ENCODE measurements around the gene EFHC1.

The EFHC1 gene

GRCh38 chr6:52535711-52536423 lies 115.7 kb downstream of the EFHC1 start:
- H3K9ac ChIP-seq (ENCODE audit: low read length) = no peak overlapping the region
- H3K36me3 ChIP-seq (ENCODE audit: control insufficient read depth, insufficient read depth, low read length, severe bottlenecking) = peaks cover 36% of the 10 kb centered on the region
- no peak for DNase-seq (ENCODE audit: low read depth)
- peaks cover 44% of the 10 kb centered on the region for H3K4me1 ChIP-seq (ENCODE audit: control insufficient read depth, insufficient read depth, low read length)
- no peak overlapping the region for H3K4me3 ChIP-seq (ENCODE audit: low read length)
- no peaks in the 10 kb centered on the region for H3K9me3 ChIP-seq (ENCODE audit: control insufficient read depth, low read length)
- no peaks in the 10 kb centered on the region for H3K27me3 ChIP-seq (replicated peaks; ENCODE audit: control insufficient read depth, insufficient read depth, low read length)

- peaks cover 49% of the 10 kb centered on the region for H3K4me1 ChIP-seq (ENCODE audit: control insufficient read depth, insufficient read depth, low read length)
These were observed 116.3 kb downstream of the EFHC1 start for GRCh38 chr6:52536424-52536916.

GRCh38 chr6:52537001-52537753 lies 117.0 kb downstream of the EFHC1 start:
- Histone ChIP-seq H3K4me3 (ENCODE audit: low read length) (no peak overlapping the region), H3K9me3 (ENCODE audit: control insufficient read depth, low read length) (no peaks in the 10 kb centered on the region), H3K27me3 (replicated peaks; ENCODE audit: control insufficient read depth, insufficient read depth, low read length) (no peaks in the 10 kb centered on the region), H3K9ac (ENCODE audit: low read length) (peak overlapping the region; percentile 6), H3K36me3 (ENCODE audit: control insufficient read depth, insufficient read depth, low read length, severe bottlenecking) (peaks cover 31% of the 10 kb centered on the region), H3K4me1 (ENCODE audit: control insufficient read depth, insufficient read depth, low read length) (peaks cover 56% of the 10 kb centered on the region)
- no peak for DNase-seq (ENCODE audit: low read depth)

More at GRCh38 chr6:52536424-52536916, 116.3 kb downstream of the EFHC1 start:
- DNase-seq (ENCODE audit: low read depth) = no peak
- Histone ChIP-seq H3K36me3 (ENCODE audit: control insufficient read depth, insufficient read depth, low read length, severe bottlenecking) (peaks cover 38% of the 10 kb centered on the region), H3K9me3 (ENCODE audit: control insufficient read depth, low read length) (no peaks in the 10 kb centered on the region), H3K4me3 (ENCODE audit: low read length) (no peak overlapping the region), H3K9ac (ENCODE audit: low read length) (no peak overlapping the region), H3K27me3 (replicated peaks; ENCODE audit: control insufficient read depth, insufficient read depth, low read length) (no peaks in the 10 kb centered on the region)

DNA sequence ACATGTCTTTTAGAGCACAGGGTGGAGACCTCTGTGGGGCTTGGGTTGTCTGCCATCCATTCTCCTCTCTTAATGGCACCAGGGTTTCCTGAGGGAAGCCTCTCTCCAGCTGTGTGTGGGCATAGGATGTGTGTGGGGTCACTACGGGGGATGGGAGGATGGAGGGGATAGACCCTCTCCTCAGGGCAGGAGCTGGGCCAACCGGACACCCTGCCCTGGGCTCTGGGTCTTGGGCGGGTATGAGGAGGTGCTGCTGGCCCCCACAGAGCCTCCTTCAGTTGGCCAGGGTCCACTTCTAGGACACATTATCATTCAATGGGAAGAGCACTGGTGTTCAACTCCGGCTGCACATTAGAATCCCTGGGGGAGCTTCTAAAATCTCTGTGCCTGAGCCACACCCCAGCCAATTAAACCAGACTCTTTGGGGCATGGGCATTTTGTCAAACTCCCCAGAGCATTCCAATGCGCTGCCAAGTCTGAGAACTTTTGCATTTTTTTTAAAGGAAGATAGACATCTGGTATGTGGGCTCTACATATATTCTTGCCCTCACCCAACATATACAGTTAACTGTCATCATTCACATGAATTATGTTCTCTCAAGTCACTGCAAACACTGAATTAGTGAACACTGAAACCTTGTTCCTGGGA lies 118.2 kb downstream of the EFHC1 start:
- peak; percentile 62 for DNase-seq (ENCODE audit: low read depth)
- H3K9ac ChIP-seq (ENCODE audit: low read length) = peak overlapping the region; percentile 58
- H3K27me3 ChIP-seq (replicated peaks; ENCODE audit: control insufficient read depth, insufficient read depth, low read length) = no peaks in the 10 kb centered on the region
- H3K4me1 ChIP-seq (ENCODE audit: control insufficient read depth, insufficient read depth, low read length) = peaks cover 66% of the 10 kb centered on the region
- no peak overlapping the region for H3K4me3 ChIP-seq (ENCODE audit: low read length)
- H3K36me3 ChIP-seq (ENCODE audit: control insufficient read depth, insufficient read depth, low read length, severe bottlenecking) = peaks cover 26% of the 10 kb centered on the region
- H3K9me3 ChIP-seq (ENCODE audit: control insufficient read depth, low read length) = no peaks in the 10 kb centered on the region

DNA sequence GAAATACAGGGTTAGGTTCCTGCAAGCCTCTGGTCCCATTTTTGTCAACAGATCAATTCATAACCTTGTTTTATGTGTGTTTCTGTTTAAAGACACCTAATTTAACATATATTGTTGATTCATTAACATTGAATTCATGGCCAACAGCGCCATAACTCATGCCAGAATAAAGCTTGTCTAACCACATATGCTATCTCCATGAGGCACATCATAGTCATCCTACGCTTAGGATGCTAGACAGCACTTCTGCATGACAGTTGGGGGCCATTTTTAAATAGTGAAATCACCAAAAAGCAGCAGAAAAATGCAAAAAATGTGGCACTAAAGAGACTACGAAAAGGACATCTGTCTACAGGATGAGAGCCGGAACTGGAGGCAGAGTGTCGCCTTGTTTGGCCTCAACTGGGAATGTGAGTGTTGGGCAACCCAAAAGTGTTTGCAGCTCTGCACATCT lies 118.8 kb downstream of the EFHC1 start:
- Histone ChIP-seq H3K9me3 (ENCODE audit: control insufficient read depth, low read length) (no peaks in the 10 kb centered on the region), H3K36me3 (ENCODE audit: control insufficient read depth, insufficient read depth, low read length, severe bottlenecking) (peaks cover 23% of the 10 kb centered on the region), H3K4me1 (ENCODE audit: control insufficient read depth, insufficient read depth, low read length) (peaks cover 71% of the 10 kb centered on the region), H3K27me3 (replicated peaks; ENCODE audit: control insufficient read depth, insufficient read depth, low read length) (no peaks in the 10 kb centered on the region), H3K9ac (ENCODE audit: low read length) (peak overlapping the region; percentile 58), H3K4me3 (ENCODE audit: low read length) (peak overlapping the region; percentile 28)
- peak; percentile 57 for DNase-seq (ENCODE audit: low read depth)

DNA sequence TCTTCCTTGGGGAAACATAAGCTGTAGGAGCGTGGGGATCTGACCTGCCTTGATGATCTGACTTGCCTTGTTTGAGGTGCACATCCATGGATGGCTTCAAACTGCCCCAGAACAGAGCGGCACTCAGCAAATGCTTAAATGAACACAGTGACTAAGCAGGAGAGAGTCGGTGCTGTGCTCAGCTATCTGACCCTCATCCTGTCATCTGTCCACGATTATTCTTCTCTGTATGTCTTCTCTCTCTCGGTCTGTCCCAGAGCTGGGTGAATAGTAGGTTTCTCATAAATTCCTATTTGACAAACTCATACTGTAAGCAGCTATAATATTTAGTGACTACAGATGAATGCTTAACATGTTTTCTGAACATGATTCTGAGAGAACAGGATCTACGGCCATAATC lies 119.5 kb downstream of the EFHC1 start:
- Histone ChIP-seq H3K27me3 (replicated peaks; ENCODE audit: control insufficient read depth, insufficient read depth, low read length) (no peaks in the 10 kb centered on the region), H3K4me1 (ENCODE audit: control insufficient read depth, insufficient read depth, low read length) (peaks cover 77% of the 10 kb centered on the region), H3K36me3 (ENCODE audit: control insufficient read depth, insufficient read depth, low read length, severe bottlenecking) (peaks cover 17% of the 10 kb centered on the region), H3K9ac (ENCODE audit: low read length) (peak overlapping the region; percentile 58), H3K4me3 (ENCODE audit: low read length) (peak overlapping the region; percentile 28), H3K9me3 (ENCODE audit: control insufficient read depth, low read length) (no peaks in the 10 kb centered on the region)
- DNase-seq (ENCODE audit: low read depth) = peak; percentile 67

DNA sequence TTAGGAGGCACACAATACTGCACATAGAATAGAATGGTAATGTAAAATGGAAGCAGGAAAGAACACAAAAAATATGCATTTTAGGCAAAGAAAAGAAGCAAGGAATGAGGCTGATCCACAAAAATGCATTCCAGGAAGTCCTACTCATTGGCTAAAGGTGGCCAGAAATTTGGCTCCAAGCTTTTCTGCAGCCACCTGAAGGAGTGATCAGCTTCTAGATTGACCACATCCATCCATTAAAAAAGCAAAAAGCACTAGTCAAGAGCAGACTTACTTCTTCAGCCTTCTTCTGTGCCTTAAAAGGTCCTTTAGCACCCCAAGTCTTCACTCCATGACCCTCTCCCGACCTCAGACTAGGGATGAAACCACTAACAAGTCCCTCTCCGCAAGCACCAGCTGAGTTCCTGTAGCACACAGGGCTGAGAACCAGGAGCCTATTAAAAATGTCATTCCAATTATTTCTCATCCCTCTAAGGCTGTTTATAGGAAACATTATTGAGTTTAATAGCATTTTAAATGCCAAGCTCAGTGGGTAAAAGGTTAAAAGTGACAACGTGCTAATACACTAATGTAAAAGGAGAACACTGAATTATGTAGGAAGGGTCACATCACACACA lies 120.3 kb downstream of the EFHC1 start:
- H3K9ac ChIP-seq (ENCODE audit: low read length) = peak overlapping the region; percentile 58
- H3K4me1 ChIP-seq (ENCODE audit: control insufficient read depth, insufficient read depth, low read length) = peaks cover 85% of the 10 kb centered on the region
- H3K27me3 ChIP-seq (replicated peaks; ENCODE audit: control insufficient read depth, insufficient read depth, low read length) = no peaks in the 10 kb centered on the region
- DNase-seq (ENCODE audit: low read depth) = no peak
- no peaks in the 10 kb centered on the region for H3K9me3 ChIP-seq (ENCODE audit: control insufficient read depth, low read length)
- peak overlapping the region; percentile 28 for H3K4me3 ChIP-seq (ENCODE audit: low read length)
- H3K36me3 ChIP-seq (ENCODE audit: control insufficient read depth, insufficient read depth, low read length, severe bottlenecking) = peaks cover 9% of the 10 kb centered on the region

- H3K9me3 ChIP-seq (ENCODE audit: control insufficient read depth, low read length) = no peaks in the 10 kb centered on the region
- H3K36me3 ChIP-seq (ENCODE audit: control insufficient read depth, insufficient read depth, low read length, severe bottlenecking) = peaks cover 7% of the 10 kb centered on the region
- H3K4me3 ChIP-seq (ENCODE audit: low read length) = no peak overlapping the region
- H3K27me3 ChIP-seq (replicated peaks; ENCODE audit: control insufficient read depth, insufficient read depth, low read length) = no peaks in the 10 kb centered on the region
- H3K4me1 ChIP-seq (ENCODE audit: control insufficient read depth, insufficient read depth, low read length) = peaks cover 90% of the 10 kb centered on the region
- DNase-seq (ENCODE audit: low read depth) = no peak
- H3K9ac ChIP-seq (ENCODE audit: low read length) = peak overlapping the region; percentile 58
These were observed 121.0 kb downstream of the EFHC1 start for GRCh38 chr6:52541135-52541534.

DNA sequence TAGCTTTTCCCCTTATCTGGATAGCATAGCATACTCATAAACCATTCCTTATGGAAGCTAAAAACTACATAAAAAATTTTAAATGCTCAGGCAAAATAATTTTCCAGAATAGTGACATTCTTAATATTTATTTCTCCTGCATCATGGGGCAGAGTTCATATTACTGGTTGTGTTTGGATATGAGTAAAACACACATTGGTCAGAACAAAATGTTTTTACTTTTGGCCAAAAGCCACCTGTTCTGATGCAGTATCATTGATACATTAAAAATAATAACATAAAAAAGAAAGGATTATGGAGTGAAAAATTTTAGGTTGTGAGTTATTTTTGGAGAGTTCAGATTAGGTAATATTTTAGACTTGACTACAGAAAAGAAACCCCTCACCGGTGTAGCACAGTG lies 123.1 kb downstream of the EFHC1 start:
- H3K9me3 ChIP-seq (ENCODE audit: control insufficient read depth, low read length) = no peaks in the 10 kb centered on the region
- peaks cover 97% of the 10 kb centered on the region for H3K4me1 ChIP-seq (ENCODE audit: control insufficient read depth, insufficient read depth, low read length)

DNA sequence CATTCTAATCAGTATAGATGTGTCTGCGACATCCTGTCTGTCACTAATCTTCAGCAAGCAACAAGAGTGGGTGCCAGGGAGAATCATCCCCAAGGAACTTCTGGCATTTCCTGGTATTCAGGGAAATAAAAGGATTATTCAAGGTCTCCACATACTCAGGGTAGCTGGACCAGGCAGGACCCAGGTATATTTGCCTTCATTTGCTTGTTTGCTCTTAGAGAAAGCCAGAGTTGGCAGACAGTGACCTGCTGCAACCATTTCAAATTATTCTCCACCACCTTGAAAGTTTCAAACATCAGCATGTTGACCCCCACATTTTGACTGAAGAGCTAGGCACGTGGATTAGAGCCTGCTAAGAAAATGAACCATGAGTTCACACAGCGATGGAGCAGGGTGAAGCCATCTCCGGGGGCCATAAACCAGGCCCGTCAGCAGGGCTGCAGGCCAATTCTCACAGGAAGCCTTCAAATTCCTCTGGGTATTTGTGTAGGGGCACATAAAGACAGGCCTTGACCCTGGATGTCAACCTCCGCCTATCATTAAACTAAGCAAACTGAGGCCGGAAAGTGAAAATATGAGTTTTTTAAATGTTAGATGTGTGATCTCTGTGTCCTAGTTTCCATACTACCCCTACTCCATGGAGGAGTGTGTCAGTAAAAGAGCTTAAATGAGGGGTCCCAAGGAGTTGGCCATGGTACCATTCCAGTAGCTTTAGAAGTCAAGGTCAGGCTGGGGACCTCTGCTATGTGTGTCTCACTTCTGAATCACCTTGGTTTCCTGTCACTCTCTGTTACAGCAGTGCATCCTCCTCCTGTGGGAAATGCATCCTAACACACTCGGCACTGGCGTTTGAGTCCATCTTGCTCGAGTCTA lies 123.8 kb downstream of the EFHC1 start:
- Histone ChIP-seq H3K36me3 (ENCODE audit: control insufficient read depth, insufficient read depth, low read length, severe bottlenecking) (peaks cover 7% of the 10 kb centered on the region), H3K9me3 (ENCODE audit: control insufficient read depth, low read length) (no peaks in the 10 kb centered on the region), H3K9ac (ENCODE audit: low read length) (peak overlapping the region; percentile 44), H3K27me3 (replicated peaks; ENCODE audit: control insufficient read depth, insufficient read depth, low read length) (no peaks in the 10 kb centered on the region), H3K4me1 (ENCODE audit: control insufficient read depth, insufficient read depth, low read length) (peaks cover 96% of the 10 kb centered on the region), H3K4me3 (ENCODE audit: low read length) (peak overlapping the region; percentile 15)
- peak; percentile 40 for DNase-seq (ENCODE audit: low read depth)

More for the DNA sequence above, 123.1 kb downstream of the EFHC1 start:
- DNase-seq (ENCODE audit: low read depth) = no peak
- Histone ChIP-seq H3K36me3 (ENCODE audit: control insufficient read depth, insufficient read depth, low read length, severe bottlenecking) (peaks cover 7% of the 10 kb centered on the region), H3K9ac (ENCODE audit: low read length) (peak overlapping the region; percentile 44), H3K4me3 (ENCODE audit: low read length) (peak overlapping the region; percentile 15), H3K27me3 (replicated peaks; ENCODE audit: control insufficient read depth, insufficient read depth, low read length) (no peaks in the 10 kb centered on the region)
